GM18517 (cell line): Measurements from ENCODE around the gene SRRD.
"Not testable (repeated sequence)": the region's sequence is repeated elsewhere in the genome, so short reads cannot be mapped to it uniquely, and the experiment has no call there.

ENCODE experiments used
- ATAC-seq: cut with Tn5 transposase; IDR thresholded peaks from one replicate; pipeline ENCODE4 v1.9.1; 2021; ENCODE audit warnings: mild to moderate bottlenecking, moderate library complexity; ENCODE audit not compliant: unreplicated experiment

The SRRD gene, protein sequence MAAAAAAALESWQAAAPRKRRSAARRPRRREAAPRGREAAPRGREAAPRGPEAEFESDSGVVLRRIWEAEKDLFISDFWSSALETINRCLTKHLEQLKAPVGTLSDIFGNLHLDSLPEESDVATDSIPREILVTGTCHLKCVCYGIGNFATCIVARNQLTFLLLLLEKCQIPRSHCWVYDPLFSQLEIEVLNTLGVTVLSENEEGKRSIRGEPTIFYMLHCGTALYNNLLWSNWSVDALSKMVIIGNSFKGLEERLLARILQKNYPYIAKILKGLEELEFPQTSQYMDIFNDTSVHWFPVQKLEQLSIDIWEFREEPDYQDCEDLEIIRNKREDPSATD

DNA sequence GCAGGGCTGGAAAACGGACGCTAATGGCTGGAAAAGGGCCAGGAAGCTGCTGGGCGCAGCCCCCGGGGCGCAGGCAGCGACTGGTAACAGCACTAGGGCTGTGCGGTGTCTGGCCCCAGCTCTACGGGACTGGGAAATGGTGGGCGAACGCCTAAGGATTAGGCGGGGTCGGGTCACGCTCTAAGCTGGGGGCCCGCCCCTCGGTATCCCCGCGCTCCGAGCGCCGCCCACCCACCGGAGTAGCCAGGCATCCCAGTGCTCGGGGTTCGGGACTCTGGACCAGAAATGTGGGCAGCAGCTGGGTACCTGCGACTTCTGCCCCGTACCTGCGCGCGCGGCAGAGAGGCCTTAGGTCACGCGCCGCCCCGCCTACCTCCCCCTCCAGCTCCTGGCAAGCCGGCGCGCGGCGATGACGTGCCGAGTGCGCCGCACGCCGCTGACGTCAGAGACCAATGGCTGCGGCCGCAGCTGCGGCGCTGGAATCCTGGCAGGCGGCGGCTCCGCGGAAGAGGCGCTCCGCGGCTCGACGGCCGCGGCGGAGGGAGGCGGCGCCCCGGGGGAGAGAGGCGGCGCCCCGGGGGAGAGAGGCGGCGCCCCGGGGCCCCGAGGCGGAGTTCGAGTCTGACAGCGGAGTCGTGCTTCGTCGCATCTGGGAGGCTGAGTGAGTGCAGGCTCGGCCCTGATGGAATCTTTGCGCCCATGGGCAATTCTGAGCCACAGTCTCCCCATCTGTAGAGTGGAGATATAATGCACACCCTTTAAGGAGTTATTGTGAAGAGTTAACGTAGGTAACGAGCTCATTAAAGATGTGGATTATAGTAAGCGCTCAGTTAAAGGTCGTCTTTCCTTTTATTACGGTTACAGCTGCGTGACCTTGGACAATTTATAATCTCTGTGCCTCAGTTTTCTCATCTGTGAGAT lies at the start of gene SRRD, which contains the start of gene HPS4:
Gene SRRD (plus strand): TSS at position 439 of the 921 bp plus-strand sequence. CDS start 14 bp downstream, at position 453.
Gene HPS4 (minus strand): TSS at position 345 of the 921 bp plus-strand sequence. CDS start 2,021 bp downstream, outside the sequence.
- peak; percentile 51 for ATAC-seq

DNA sequence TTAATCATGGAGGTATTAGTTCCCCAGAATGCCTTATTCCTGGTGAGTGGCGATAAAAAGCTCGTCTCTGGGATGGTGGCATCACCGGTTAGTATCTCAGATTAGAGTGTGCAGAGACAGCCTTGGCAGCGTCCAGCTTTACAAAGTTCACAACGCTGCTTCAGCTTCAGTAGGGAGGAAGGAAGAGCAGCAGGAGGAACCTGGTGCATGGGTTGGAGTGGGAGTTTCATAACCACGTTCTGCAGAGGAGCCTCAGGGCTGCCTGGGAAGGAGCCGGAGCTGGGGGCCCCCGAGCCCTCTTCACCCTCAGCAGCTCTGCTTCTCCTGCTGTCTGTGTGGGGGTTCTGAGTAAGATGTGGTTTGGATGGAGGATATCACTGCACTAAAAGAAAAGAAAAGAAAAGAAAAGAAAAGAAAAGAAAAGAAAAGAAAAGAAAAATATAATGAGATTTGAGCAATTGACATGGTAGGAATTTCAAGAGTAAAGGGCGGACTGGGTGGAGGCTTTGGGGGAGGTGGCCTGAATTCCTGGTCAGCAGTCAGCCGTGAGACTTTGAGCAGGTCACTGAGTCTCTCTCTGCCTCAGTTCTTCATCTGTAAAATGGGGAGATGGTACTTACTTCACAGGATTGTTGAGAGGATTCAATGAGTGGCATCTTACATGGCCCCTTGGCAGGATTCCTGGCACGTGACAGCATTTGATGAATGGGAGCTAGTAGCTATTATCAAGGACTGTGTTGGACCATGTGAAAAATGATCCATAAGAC lies 48.2 kb upstream of the SRRD start:
- no peak for ATAC-seq

DNA sequence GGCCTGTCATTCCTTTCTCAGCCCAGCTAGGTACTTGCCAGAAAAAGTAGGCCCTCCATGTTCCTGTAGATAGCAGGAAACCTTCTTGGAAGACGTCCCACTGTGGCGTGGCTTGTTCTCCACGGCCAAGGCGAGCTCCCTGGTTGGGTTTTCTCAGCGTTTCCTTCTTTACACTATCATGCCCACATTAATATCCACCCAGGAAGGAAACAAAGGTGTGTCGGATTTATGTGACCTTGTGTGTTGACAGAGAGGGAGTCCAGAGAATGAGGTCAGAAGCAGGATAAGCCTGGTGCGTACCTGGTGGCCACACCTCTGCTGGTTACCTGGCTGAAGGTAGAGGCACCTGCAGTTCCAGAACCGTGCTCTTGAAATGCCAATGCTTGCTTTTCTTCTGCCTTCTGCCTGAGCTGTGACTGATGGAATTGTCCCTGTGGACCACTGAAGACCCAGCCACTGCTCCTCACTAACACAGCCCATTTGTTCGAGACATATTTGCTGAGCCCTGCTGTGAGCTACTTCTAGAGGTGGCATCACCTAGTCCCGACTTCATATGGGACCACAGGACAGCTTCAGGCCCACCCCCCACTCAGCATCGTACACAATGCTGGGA lies 46.7 kb upstream of the SRRD start:
- ATAC-seq, result no peak

DNA sequence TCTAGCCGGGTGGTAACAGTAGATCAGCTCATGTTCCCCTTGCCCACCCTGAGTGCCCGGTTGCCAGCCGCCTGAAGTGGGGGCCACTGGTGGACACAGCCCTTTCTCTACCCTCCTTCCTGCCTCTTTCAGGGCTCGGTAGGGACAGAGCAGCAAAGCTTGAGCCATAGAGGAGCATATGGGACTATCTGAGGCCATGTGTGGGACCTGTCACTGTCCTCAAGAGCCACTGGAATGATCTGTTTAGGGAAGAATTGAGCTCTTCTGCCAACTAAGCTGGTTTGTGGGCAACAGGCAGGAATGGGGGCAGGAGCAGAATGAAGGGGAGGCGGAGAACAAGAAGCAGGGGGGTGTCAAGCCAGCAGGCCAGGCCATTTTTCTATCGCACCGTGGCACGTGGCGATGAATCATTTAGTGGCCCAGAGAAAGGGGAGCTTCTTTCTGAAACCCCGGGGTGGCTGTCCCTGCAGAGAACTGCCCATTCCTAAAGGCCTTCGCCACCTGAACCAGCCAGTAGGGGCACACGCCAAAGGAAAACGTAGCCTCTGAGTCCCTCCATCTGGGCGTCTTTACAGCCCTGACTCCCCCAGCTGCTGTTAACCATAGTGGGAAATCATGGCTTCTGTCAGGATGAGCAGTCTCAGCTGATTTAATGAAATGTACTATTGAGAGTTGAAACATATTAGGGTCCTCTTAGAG lies 45.8 kb upstream of the SRRD start:
- no peak for ATAC-seq

DNA sequence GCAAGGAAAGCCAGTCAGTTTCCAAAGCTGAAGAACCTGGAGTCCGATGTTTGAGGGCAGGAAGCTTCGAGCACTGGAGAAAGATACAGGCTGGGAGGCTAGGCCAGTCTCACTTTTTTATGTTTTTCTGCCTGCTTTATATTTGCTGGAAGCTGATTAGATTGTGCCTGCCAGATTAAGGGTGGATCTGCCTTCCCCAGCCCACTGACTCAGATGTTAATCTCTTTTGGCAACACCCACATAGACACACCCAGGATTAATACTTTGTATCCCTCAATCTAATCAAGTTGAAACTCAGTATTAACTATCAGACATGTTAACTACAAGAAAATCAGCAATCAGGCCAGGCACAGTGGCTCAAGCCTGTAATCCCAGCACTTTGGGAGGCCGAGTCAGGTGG lies 44.9 kb upstream of the SRRD start:
- not testable (repeated sequence) for ATAC-seq

DNA sequence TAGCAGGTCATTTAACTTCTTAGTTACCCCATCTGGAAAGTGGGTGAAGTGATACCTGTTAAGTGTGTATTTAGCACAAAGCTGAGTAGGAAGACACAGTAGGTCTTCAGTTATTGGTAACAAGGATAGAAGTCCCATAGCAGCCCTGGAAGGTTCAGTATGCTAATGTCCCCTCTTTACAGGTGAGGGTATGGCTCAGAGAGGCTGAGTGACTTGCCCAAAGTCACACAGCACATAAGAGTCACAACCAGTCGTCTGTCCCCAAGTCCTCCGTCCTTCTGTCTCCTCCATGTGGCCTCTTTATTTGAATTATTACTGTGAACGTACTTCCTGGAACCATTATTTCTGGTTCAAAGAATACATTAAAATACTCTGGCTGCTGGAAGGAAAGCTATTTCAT lies 44.1 kb upstream of the SRRD start:
- no peak for ATAC-seq

DNA sequence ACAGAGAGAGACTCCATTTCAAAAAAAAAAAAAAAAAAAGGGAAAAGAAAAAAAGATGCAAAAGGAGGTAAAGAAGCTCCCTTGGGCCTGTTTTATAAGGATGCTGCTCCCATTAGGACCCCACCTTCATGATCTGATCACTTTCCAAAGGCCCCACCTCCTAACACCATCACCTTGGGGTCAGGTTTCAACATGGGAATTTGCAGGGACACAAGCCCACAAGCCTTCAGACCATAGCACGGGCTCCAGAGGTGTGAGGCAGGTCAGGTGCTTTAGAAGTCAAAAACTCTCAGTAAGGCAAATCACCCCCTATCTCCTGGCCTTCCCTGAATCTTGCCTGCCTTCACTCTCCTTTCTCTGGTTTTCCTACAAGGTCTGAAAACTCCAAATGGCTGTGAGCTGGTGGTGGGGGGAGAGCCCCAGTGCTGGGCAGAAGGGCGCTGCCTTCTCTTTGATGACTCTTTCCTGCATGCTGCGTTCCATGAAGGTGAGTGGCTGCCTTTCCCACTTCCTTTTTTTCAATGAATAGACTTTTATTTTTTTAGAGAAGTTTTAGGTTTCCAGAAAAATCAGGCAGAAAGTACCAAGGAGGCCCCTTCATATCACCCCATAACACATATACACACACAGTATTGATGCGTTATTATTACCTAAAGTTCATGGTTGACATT lies 41.5 kb upstream of the SRRD start:
- ATAC-seq, result no peak

DNA sequence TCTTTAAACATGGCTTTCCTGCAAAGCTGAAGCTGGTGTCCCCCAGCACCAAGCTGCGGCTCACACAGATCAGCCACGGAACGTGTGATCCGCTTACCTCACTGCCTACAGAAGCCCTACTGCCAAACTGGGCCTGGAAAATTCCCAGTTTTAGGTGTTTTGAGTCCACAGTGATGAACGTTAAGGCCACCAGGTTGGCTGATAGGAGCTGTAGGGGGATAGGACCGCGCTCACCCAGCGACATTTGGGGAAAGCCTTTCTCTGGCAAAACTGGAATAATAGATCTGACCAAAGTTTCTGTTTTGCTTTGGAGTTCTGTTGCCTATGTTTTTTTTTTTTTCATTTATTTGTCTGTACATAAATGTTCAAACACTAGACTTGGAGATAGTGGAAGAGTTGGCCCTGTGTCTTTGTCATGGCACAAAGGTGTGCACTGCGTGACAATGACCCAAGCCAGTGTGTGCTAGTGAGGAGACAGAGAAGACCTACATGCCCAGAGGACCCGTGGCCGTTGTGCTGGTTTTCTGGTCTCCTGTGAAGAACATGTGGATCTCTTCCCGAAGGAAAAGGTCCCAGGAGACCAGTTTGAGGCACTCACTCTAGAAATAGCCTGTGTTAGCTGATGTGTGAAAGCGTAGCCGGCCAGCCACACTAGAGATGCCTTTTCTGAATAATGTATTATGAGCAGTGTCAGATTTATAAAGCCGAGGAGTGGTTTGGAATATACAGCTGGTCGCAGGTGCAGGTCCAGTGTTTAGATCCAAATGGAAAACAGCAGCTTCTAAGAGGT lies 39.6 kb upstream of the SRRD start:
- no peak for ATAC-seq

DNA sequence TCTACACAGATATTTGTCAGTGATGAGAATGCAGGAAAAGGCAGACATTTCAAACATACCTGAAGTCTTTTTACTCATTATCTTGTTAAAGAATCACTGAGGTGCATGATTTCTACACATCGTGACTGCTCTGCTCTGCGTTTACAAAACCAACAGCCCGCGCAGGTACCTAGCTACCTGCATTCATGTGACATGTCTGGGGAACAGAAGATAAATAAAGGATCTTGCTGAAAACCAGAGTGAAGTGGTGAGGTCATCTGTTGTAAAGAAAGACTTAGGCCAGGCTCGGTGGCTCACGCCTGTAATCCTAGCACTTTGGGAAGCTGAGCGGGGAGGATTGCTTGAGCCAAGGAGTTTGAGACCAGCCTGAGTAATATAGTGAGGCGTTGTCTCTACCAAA lies 38.9 kb upstream of the SRRD start:
- no peak for ATAC-seq

DNA sequence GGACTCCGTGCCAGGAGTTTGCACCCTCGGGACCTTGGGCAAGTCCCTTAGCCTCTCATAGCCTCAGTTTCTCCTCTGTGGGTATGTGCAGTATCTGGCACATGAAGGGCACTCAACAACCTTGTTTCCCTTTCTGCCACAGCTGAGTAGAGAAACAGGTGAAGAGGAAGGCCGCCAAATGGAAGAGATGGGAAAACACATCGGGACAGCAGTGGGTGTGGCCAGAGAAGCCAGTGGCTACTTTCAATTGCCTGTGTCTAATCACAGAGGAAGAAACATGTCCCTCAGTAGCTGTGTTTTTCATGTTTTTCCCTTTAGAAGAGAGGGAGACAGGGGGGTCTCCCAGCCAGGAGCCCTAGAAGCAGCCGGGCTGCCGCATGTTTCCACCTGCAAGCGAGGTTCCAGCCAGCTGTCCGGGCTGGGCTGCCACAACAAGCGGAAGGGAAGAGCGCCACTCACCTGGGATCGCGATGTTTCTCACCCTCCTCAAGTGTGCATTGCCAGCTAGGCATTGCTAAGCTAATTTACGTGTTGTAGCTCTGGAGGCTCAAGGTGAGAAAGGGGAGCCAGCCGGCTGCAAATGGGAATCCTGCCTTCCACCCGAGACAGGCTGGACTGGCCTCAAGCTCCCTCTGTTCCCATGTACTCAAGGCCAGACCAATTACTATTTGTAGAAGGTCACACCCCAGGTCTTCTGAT lies 38.0 kb upstream of the SRRD start:
- no peak for ATAC-seq

DNA sequence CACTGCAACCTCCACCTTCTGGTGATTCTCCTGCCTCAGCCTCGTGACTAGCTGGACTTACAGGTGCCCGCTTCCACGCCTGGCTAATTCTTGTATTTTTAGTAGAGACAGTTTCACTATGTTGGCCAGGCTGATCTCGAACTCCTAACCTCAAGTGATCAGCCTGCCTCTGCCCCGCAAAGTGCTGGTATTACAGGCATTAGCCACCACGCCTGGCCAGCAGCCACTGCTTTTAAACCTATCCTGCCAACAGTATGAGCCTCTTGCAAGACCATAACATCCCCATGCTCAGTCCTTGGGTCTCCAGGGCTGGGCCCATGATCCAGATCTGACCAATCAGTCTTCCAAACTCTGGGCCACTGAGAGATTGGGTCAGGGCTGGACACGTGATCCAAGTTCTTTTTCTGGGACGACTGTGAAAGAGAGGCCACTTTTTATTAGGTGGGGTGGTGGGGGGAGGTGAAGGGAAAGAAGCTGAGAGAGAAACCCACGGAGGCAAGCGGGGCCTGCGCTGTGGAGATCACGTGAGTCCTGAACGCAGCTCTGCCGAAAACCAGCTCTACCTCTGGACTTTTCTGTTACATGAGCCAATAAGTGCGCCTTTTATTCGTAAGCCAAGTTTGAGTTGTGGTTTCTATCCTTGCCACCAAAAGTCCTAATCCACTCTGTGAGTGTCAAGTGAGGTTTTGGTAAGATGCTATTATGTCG lies 36.7 kb upstream of the SRRD start:
- no peak for ATAC-seq

DNA sequence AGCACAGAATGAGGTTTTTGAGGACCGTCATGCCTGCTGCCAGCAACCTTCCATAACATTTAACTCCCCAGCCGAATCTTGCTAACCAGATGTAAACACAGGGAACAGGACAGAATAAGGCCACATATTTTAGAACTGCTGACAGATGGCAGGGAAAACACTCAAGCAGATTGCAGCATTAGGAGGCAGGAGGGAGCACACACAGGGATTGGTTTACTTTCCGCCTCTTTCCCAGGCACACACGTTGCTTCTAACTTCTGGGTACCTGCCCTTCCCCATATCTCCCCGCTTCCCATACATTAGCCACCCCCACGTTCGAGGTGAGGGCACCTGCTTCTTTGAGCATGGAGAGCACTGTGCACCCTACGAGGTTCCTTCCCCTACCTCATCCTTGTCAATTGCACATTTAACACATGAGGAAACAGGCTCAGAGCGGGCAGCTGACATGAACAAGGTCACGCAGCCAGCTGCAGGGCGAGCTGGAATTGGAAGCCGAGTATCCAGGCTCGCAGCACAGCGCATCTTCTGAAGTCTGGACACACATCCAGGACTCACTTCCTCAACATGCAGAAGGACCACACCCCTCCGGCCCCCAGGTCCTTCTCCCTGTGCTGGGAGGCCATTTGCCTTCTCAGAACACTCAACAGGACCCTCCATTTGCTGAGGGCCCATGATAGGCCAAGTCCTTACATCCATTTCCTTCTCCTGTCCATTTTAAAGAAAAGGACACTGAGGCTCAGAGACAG lies 35.9 kb upstream of the SRRD start:
- ATAC-seq, result no peak

DNA sequence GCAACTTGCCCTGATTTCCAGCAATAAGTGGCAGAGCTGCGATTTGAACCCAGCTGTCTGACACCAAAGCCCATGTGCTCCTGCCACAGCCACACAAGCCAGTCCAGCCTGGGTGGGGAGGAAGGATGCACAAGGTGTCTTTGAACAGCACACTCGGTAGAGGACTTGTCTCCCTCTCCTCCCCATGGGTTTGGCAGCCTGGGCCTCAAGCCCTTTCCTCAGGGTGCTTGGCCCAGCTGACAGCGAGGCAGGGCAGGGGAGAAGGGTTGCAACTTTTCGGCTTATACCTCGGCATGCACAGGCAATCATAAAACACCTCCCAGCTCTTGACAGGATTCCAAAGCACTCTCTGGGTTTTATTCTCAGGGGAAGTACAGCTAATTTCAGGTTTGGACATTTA lies 35.3 kb upstream of the SRRD start:
- no peak for ATAC-seq

DNA sequence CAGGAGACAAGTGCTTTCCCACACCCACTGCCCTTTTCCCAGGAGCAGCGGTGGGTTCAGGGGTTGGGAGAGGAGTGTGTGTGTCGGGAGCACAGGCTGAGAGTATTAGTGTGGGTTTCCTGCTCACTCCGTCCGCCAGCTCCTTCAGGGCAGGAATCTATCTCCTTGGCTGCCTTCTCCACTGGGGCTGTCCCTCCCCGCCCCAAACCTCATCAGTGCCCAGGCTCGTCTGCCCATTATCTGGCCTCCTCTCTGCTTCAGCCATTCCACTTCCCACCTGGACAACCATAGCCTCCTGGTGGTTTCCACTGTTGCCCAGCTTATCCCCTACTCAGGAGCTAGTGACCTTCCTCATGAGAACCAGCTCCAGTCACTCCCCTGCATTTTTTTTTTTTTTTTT lies 34.7 kb upstream of the SRRD start:
- ATAC-seq, result no peak

DNA sequence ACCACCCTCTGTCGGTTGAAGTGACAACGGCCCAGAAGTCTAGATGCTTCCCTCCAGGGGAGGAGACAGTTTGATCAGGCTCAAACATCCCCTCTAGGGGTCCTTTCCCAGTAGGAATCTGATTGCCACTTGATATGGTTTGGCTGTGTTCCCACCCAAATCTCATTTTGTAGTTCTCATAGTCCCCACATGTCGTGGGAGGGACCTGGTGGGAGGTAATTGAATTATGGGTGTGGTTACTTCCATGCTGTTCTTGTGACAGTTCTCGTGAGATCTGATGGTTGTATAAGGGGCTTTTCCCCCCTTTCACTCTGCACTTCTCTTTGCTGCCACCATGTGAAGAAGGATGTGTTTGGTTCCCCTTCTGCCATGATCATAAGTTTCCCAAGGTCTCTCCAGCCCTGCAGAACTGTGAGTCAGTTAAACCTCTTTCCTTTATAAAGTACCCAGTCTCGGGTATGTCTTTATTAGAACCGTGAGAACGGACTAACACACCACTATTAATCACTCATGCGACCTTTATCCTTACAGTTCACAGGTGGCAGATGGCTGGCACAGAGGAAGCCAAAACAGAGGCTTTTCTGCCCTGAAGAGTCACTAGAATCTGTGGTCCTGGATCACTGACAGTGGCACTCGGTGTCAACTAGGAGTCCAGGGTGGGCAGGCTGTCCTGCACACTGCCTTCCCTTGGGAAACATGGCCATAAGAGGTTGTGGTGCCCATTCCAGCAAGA lies 33.1 kb upstream of the SRRD start:
- ATAC-seq, result no peak
